GM18526 (cell line): ENCODE results near the gene ENTREP1.

Source experiments
- POLR2A ChIP-seq: IDR thresholded peaks from 3 replicates; pipeline ENCODE4 v1.6.1; 2011; ENCODE audit not compliant: insufficient read length; ENCODE audit errors: extremely low read depth

The ENTREP1 gene

DNA sequence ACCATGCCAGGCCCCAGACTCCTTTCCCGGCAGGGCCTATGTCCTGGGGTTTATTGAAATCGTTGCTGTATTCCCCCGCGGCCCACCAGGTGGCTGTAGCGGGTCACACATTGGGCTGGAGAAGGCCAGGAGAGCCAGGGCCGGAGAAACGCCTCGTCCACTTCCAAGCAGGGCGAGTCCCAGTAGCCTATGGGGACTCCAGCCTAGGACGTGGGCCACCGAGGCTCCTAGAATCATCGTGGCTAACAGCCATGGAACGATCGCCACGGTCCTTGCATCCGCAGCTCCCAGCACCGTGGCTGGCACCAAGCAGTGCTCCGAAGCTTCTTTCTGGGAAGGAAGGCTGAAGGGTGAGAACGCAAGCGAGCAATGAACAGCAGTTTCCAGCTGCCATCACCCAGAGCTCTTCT, 87.7 kb downstream of the ENTREP1 start:
- no peak for TF ChIP-seq POLR2A

DNA sequence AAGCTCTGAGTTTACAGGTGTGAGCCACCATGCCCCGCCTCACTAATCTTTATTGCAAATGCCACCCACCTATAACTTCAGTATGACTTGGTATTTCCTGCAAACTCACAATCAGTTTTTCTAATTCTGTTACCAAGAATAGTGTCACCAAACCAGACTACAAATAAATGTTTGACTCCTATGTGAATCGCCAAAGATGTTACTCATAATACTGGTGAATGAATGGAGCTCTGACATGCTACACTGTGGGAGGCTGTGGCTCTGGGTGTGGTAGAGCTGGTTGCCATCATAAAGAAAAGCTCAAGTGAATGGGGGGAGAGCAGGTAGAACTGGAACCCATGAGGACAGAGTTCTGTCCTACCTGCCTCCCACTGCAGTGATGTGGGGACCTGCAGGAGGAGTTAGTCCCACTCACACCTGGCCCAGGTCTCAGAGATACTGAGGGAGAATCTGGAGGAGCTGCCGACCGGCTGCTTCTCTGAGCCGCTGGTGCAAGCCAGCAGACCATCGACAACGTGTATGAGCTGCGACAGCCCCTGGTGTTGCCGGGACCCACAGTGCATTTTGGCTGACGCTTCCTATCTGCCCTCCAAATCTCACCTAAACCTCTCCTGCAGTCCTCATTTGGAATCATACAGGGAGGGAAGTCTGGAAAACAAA, 95.7 kb downstream of the ENTREP1 start:
- TF ChIP-seq POLR2A = no peak

DNA sequence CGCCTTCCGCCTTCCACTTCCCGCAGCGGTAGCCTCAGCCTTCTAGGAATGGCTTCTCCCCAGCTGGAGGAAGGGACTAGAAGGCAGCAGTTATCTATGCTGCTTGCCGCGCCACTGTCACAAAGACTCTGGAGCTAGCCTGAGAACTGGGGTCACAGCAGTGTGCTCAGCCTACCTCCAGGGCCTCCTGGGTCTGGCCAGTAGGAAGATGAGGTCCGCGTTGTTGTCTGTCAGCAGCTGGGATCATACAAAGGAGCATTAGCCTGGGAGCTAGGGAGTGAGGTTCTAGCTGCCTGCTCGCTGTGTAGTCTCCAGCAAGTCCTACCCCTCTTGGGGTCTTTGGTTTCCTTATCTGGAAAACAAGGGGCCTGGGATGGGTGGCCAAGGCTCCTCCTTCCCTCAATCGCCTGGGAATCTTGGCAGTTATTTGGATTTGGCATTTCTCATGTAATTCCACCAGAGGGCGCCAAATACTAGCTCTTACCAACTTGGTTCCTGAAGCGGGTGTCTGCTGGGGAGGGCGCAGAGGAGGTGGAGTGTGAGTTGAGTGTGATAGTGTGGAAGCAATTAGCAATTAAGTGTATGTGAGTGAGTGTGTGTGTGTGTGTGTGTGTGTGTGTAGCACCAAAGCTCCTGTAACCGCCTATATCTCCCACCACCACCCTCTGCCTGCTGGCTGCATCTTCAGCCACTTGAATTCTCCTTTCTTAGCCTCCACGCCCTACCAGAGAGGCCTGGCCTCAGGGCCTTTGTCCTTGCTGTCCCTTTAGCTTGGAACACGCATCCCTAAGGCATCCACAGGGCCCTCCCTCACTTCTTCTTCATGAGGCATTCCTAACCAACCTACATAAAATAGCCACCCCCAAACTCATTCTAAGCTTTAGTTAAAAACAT, 97.1 kb downstream of the ENTREP1 start:
- no peak for TF ChIP-seq POLR2A

DNA sequence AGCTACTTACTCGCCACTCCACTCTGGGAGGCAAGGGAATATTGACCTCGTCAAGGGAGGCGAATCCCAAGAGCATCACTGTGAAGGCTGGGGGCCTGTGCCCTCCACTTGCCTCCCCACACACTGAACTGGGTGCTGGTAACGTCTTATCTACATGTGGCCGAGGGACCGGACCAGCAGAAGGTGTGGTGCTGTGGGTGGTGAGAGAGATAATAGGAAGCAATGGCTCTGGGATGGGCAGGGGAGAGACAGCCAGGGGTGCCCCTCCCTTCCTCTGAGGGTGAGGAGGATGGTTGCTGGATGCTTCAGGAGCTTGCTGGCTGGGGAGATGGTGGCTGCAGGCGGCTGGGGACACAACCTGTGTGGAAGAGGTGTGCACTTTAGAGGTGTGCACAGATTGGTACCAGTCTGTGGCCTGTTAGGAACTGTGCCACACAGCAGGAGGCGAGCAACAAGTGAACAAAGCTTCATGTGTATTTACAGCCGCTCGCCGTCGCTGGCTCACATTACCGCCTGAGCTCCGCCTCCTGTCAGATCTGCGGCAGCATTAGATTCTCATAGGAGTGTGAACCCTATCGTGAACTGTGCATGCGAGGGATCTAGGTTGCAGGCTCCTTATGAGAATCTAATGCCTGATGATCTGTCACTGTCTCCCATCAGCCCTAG, 100.3 kb downstream of the ENTREP1 start:
- no peak for TF ChIP-seq POLR2A

DNA sequence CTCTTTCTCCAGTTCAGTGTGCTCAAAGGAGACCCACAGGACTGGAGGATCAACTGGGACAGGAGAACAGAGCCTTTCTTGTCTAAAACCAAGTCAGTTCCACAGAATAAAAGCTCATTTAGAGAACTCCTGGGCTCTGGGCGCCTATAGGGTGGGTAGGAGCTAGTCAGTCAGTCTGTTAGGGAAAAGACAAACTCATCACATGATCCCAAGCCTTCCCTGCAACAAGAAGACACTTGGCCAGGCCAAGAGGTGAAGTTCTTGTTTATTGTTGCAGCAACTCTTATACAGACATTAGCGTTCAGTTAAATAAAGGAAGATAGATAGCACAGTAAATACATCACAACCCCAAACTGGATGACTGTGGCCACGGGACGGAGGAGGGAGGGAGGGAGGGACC, 102.3 kb downstream of the ENTREP1 start:
- no peak for TF ChIP-seq POLR2A

DNA sequence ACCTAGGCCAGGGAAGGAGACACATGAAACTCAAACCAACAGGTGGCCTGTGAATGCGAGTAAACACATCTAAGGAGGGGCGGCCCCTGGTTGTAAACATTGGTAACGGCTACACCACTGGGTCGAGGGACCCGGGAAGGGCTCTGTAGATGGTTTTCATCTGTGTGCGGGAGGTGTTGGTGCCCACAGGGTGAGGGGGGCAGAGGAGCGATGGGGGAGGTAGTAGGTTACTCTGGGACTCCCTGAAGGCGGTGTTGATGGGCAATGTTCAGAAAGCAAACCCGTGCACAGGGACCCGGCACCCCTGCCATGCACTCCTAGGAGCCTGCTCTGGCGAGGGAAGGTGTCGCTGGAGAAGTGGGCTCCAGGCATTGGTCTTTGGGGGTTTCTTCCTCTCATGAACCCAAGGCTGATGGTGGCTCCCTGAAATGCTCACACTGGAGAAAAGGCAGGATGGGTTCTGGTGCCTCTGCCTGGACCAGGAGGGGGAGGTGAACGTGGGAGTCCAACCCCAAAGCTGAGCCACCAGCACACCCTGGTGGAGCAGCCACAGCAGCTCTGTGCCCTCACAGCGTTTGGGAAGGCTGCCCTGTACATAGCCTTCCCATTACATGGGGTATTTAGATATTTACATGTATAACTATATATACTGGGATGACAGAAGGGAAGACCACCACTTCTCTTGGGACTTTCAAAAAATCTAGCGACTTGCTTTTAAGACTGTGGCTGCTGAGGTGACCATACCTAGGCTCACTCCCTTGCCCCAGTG, 103.2 kb downstream of the ENTREP1 start:
- TF ChIP-seq POLR2A = no peak

DNA sequence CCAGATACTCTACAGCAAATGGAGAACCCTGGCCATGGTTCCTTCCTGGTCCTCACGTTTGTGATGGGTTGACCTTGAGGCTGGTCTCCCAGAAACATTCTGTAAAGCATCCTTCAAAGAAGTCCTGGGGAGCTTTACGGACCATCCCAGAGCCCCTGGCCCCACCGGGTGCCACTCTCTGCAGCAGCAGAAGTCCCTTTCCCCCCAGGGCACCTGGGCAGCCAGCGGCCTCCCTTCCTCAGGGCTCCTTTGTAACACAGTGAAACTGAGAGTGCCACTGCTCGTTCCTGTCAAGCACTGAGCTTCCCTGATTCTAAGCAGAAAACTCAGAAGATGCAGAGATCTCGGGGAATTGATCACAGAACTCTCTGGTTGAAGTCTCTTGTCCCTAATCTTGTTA, 104.3 kb downstream of the ENTREP1 start:
- TF ChIP-seq POLR2A = no peak

DNA sequence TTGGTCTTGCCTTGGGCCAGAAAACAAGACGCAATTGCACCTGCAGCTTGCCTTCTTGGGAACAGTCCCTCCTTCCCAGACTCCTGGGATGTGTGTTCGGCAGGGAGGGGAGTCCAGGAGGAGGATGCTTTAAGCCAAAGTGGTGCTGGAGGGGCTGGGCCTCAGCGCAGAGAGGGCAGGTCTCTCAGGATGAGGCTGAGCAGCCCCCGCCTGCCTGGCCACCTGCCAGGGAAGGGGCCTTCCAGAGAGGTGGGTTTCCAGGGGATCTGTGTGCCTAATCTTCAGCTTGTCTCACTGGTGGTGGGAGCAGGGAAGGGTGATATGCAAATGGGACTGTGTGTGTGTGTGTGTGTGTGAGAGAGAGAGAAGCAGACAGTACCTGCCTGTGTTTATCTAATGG, 105.2 kb downstream of the ENTREP1 start:
- TF ChIP-seq POLR2A = no peak

DNA sequence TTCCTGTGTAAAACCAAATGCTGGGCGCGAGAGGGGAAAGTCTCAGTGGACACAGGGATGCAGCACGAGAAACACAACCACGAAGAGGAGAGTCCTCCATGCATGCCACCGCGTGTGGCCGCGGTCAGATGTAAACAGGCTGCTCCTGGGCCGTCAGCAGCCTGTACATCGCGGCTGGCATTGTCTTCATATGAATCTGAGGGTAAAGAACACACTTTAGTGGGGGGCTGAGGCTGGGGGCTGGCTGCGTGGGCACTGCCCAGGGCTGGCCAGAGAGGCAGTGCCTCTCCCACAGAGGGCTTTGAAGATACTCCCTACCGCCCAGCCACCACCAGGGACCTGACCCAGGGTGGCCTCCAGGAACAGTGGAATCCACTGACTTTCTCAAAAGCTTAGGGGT, 106.2 kb downstream of the ENTREP1 start:
- TF ChIP-seq POLR2A = no peak

DNA sequence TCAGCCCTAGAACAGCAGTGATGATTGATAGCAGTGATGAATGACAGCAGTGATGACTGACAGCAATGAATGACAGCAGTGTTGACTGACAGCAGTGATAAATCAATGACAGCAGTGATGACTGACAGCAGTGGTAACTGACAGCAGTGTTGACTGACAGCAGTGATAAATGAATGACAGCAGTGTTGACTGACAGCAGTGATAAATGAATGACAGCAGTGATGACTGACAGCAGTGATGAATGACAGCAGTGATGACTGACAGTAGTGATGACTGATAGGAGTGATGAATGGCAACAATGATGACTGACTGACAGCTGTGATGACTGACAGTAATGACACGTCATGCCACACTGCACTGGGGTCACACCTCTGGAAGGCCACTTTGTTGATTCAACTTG, 106.8 kb downstream of the ENTREP1 start:
- TF ChIP-seq POLR2A = no peak

DNA sequence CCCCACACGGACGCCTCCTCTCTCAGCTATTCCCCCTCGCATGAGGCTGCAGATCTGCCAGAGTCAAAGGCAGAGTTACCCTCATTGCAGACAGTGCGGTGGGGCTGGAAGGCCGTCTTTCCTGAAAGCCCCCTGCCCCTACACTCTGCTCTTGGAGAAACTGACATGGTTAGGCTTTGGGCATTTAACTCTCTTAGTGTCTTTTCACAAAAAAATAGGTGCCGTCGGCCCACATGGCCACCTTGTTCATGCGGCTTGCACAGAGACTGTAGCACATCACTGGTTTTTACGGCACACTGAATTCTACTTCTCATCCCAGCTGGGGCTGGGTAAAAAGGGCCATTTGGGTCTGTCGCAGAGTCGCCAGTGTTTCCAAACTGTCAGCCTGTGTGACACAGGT, 107.6 kb downstream of the ENTREP1 start:
- no peak for TF ChIP-seq POLR2A

DNA sequence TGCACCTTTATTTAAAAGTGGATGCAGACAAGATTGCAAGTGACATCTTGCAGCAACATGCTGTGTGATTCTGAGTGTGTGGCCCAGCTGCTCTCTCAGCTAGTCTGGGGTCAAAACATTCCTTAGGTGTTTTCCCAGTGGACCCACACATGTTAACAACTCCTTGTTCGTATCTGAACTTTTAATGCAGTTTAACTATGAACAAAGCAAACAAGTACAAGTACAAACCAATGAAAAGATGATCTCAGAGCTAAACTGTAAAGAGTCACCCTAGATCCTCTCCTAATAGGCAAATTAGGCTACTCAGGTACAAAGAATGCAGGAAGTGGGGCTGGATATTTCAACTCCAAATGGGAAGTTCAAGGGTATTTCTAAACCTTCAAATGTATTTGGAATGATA, 108.4 kb downstream of the ENTREP1 start:
- TF ChIP-seq POLR2A = no peak

DNA sequence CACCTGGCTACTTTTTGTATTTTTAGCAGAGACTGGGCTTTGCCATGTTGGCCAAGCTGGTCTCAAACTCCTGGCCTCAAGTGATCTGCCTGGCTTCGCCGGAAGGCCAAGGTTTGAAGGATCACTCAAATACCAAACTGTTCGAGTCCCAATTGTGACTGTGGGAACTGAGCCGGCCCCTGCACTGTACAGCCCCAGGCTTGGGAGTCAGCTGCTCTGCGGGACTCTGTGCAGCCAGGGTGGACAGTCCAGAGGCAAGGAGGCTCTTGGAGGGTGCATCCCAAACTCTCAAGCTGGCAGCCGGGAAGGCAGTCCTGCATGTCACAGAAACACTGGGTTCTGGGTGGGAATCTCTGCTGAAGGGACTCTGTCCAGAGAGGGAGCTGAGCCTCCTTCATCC, 109.0 kb downstream of the ENTREP1 start:
- TF ChIP-seq POLR2A = no peak
